Right forelimb (tissue), 1 donor: ENCODE measurements around the gene LEMD2.
A peak's percentile ranks its signal among the peaks of the same experiment; 100 is the strongest.
"Not testable (repeated sequence)": the region's sequence is repeated elsewhere in the genome, so short reads cannot be mapped to it uniquely, and the experiment has no call there.

Experiments used
- DNase-seq: peaks from one replicate; pipeline ENCODE4 v3.0.0-alpha.2; 2018

Gene LEMD2

GRCh38 chr6:33788694-33789549 is at the start of gene LEMD2:
LEMD2 (minus strand) TSS chr6:33789130; CDS start chr6:33789116, 14 bp downstream.
- DNase-seq: peak; percentile 98

- no peak for DNase-seq
Measured at GRCh38 chr6:33837971-33838665, 49.2 kb upstream of the LEMD2 start.

- no peak for DNase-seq
Measured at GRCh38 chr6:33836806-33837469, 48.0 kb upstream of the LEMD2 start.

GRCh38 chr6:33834401-33835392 is 45.8 kb upstream of the LEMD2 start:
- no peak for DNase-seq

- DNase-seq: no peak
Measured at GRCh38 chr6:33833599-33833998, 44.7 kb upstream of the LEMD2 start.

GRCh38 chr6:33832831-33833230 is 43.9 kb upstream of the LEMD2 start:
- not testable (repeated sequence) for DNase-seq

- not testable (repeated sequence) for DNase-seq
Measured at GRCh38 chr6:33831725-33832124, 42.8 kb upstream of the LEMD2 start.

- DNase-seq: no peak
Measured at GRCh38 chr6:33830635-33831240, 41.8 kb upstream of the LEMD2 start.

- no peak for DNase-seq
Measured at GRCh38 chr6:33828764-33829731, 40.1 kb upstream of the LEMD2 start.

GRCh38 chr6:33828452-33828763 is 39.5 kb upstream of the LEMD2 start:
- no peak for DNase-seq

- DNase-seq: no peak
Measured at GRCh38 chr6:33827546-33828451, 38.9 kb upstream of the LEMD2 start.

- DNase-seq: no peak
Measured at GRCh38 chr6:33826537-33826936, 37.6 kb upstream of the LEMD2 start.

GRCh38 chr6:33824461-33825154 is 35.7 kb upstream of the LEMD2 start:
- no peak for DNase-seq

GRCh38 chr6:33823806-33824205 is 34.9 kb upstream of the LEMD2 start:
- no peak for DNase-seq

- DNase-seq: no peak
Measured at GRCh38 chr6:33822575-33823395, 33.9 kb upstream of the LEMD2 start.

- no peak for DNase-seq
Measured at GRCh38 chr6:33820784-33821520, 32.0 kb upstream of the LEMD2 start.

GRCh38 chr6:33820243-33820642 is 31.3 kb upstream of the LEMD2 start:
- DNase-seq: no peak
